ENCODE results near the gene VSTM4. TPM values are rescaled to one million over a fixed set of nuclear protein-coding genes. Genes with fewer than 3 reads are reported as not detected.
A peak's percentile ranks its signal among the peaks of the same experiment; 100 is the strongest.

VSTM4 gene
- total and polyA plus RNA-seq, 2 donors (not counting 1 experiment from before 2014, with no cell fraction given) = 8.1 to 27.9 TPM

- DNase-seq (ENCODE audit: low read depth in 2 of 2) = no peak
- no peak overlapping the region for H2AFZ ChIP-seq (ENCODE audit: low read length)
- no peak overlapping the region for H3K9ac ChIP-seq (ENCODE audit: insufficient read depth, low read length)
Observed at GRCh38 chr10:49131507-49132361, 16.4 kb upstream of the VSTM4 start.

GRCh38 chr10:49129376-49129775, 14.1 kb upstream of the VSTM4 start:
- H3K4me1 ChIP-seq (ENCODE audit: control insufficient read depth, extremely low read depth, insufficient read depth, low read length) = no peaks in the 10 kb centered on the region
- H3K9ac ChIP-seq (ENCODE audit: insufficient read depth, low read length) = no peak overlapping the region
- no peak for TF ChIP-seq EZH2 (IDR thresholded peaks at IDR 0.05; ENCODE audit: low read length, missing control alignments)
- no peak for TF ChIP-seq CTCF (conservative IDR thresholded peaks at IDR 0.05 in 1 of 2, IDR thresholded peaks at IDR 0.05 in 1 of 2; ENCODE audit: low read depth in 1 of 2, low read length in 2 of 2)
- no peak for DNase-seq (ENCODE audit: low read depth in 2 of 2)
- H3K27ac ChIP-seq (ENCODE audit: insufficient read depth, low read length) = no peak overlapping the region
- H3K4me2 ChIP-seq (ENCODE audit: extremely low read depth, insufficient read depth, low read length) = no peak overlapping the region
- H3K36me3 ChIP-seq (ENCODE audit: control insufficient read depth, insufficient read depth, low read length) = no peaks in the 10 kb centered on the region
- H3K79me2 ChIP-seq (ENCODE audit: control insufficient read depth, insufficient read depth, low read length) = no peaks in the 10 kb centered on the region
- H3K9me3 ChIP-seq (ENCODE audit: control insufficient read depth, insufficient read depth, low read depth, low read length) = no peaks in the 10 kb centered on the region
- no peak overlapping the region for H2AFZ ChIP-seq (ENCODE audit: low read length)
- no peaks in the 10 kb centered on the region for H4K20me1 ChIP-seq (ENCODE audit: control insufficient read depth, extremely low read depth, insufficient read depth, low read length)
- H3K4me3 ChIP-seq (replicated peaks in 1 of 4; ENCODE audit: control extremely low read depth in 1 of 4, insufficient read depth in 1 of 4, low read depth in 3 of 4, low read length in 4 of 4) = no peak overlapping the region
- peaks cover 43% of the 10 kb centered on the region for H3K27me3 ChIP-seq (ENCODE audit: control insufficient read depth, insufficient read depth, low read length)

More at GRCh38 chr10:49131507-49132361, 16.4 kb upstream of the VSTM4 start:
- H3K27ac ChIP-seq (ENCODE audit: insufficient read depth, low read length) = no peak overlapping the region
- H3K4me1 ChIP-seq (ENCODE audit: control insufficient read depth, extremely low read depth, insufficient read depth, low read length) = no peaks in the 10 kb centered on the region
- no peak overlapping the region for H3K4me2 ChIP-seq (ENCODE audit: extremely low read depth, insufficient read depth, low read length)
- no peaks in the 10 kb centered on the region for H3K79me2 ChIP-seq (ENCODE audit: control insufficient read depth, insufficient read depth, low read length)
- H4K20me1 ChIP-seq (ENCODE audit: control insufficient read depth, extremely low read depth, insufficient read depth, low read length) = no peaks in the 10 kb centered on the region
- H3K36me3 ChIP-seq (ENCODE audit: control insufficient read depth, insufficient read depth, low read length) = no peaks in the 10 kb centered on the region
- no peaks in the 10 kb centered on the region for H3K9me3 ChIP-seq (ENCODE audit: control insufficient read depth, insufficient read depth, low read depth, low read length)
- H3K27me3 ChIP-seq (ENCODE audit: control insufficient read depth, insufficient read depth, low read length) = peaks cover 44% of the 10 kb centered on the region
- peak overlapping the region in 1 of 4 experiments; percentile 10 for H3K4me3 ChIP-seq (replicated peaks in 1 of 4; ENCODE audit: control extremely low read depth in 1 of 4, insufficient read depth in 1 of 4, low read depth in 3 of 4, low read length in 4 of 4)
- TF ChIP-seq EZH2 (IDR thresholded peaks at IDR 0.05; ENCODE audit: low read length, missing control alignments) = peak; percentile 16
- TF ChIP-seq CTCF (conservative IDR thresholded peaks at IDR 0.05 in 1 of 2, IDR thresholded peaks at IDR 0.05 in 1 of 2; ENCODE audit: low read depth in 1 of 2, low read length in 2 of 2) = no peak

- no peak overlapping the region for H3K27ac ChIP-seq (ENCODE audit: insufficient read depth, low read length)
- no peaks in the 10 kb centered on the region for H3K9me3 ChIP-seq (ENCODE audit: control insufficient read depth, insufficient read depth, low read depth, low read length)
- peaks cover 42% of the 10 kb centered on the region for H3K27me3 ChIP-seq (ENCODE audit: control insufficient read depth, insufficient read depth, low read length)
- no peaks in the 10 kb centered on the region for H3K4me1 ChIP-seq (ENCODE audit: control insufficient read depth, extremely low read depth, insufficient read depth, low read length)
- no peaks in the 10 kb centered on the region for H4K20me1 ChIP-seq (ENCODE audit: control insufficient read depth, extremely low read depth, insufficient read depth, low read length)
- H3K4me2 ChIP-seq (ENCODE audit: extremely low read depth, insufficient read depth, low read length) = no peak overlapping the region
- DNase-seq (ENCODE audit: low read depth in 2 of 2) = no peak
- H3K36me3 ChIP-seq (ENCODE audit: control insufficient read depth, insufficient read depth, low read length) = no peaks in the 10 kb centered on the region
- TF ChIP-seq EZH2 (IDR thresholded peaks at IDR 0.05; ENCODE audit: low read length, missing control alignments) (no peak), CTCF (conservative IDR thresholded peaks at IDR 0.05 in 1 of 2, IDR thresholded peaks at IDR 0.05 in 1 of 2; ENCODE audit: low read depth in 1 of 2, low read length in 2 of 2) (no peak)
- H3K9ac ChIP-seq (ENCODE audit: insufficient read depth, low read length) = no peak overlapping the region
- H2AFZ ChIP-seq (ENCODE audit: low read length) = no peak overlapping the region
- H3K79me2 ChIP-seq (ENCODE audit: control insufficient read depth, insufficient read depth, low read length) = no peaks in the 10 kb centered on the region
- no peak overlapping the region for H3K4me3 ChIP-seq (replicated peaks in 1 of 4; ENCODE audit: control extremely low read depth in 1 of 4, insufficient read depth in 1 of 4, low read depth in 3 of 4, low read length in 4 of 4)
Observed at GRCh38 chr10:49128854-49129253, 13.5 kb upstream of the VSTM4 start.
